Hepatocyte (in vitro differentiated cells): ENCODE results near the gene ART4.

Experiments
- CTCF ChIP-seq: fragments of 200-600 bp; sonication (generic); IDR thresholded peaks from 2 replicates; pipeline ENCODE4 v1.5.1; 2016; ENCODE audit warnings: antibody characterized with exemption, mild to moderate bottlenecking; ENCODE audit not compliant: poor library complexity
- EZH2 ChIP-seq: fragments of 200-600 bp; sonication (generic); IDR thresholded peaks from 2 replicates; pipeline ENCODE4 v1.6.1; 2016; ENCODE audit warnings: antibody characterized with exemption, mild to moderate bottlenecking, borderline replicate concordance

- TF ChIP-seq CTCF = no peak
- TF ChIP-seq EZH2 = no peak
Measured at GRCh38 chr12:14811486-14811885, 31.8 kb downstream of the ART4 start.
